NOMO-1 treated with dmso at 0.1 percent for 144 hours (cell line): ENCODE data around the gene TSR3.
A peak's percentile ranks its signal among the peaks of the same experiment; 100 is the strongest.

ENCODE experiments used
- DNase-seq: peaks from one replicate; lab custom pipeline; 2025; ENCODE audit not compliant: unreplicated experiment; lab: John Stamatoyannopoulos, UW

Gene TSR3

GRCh38 chr16:1355591-1355990 lies 3.9 kb upstream of the TSR3 start:
- no peak for DNase-seq

GRCh38 chr16:1354815-1355540 lies 3.3 kb upstream of the TSR3 start:
- no peak for DNase-seq

DNA sequence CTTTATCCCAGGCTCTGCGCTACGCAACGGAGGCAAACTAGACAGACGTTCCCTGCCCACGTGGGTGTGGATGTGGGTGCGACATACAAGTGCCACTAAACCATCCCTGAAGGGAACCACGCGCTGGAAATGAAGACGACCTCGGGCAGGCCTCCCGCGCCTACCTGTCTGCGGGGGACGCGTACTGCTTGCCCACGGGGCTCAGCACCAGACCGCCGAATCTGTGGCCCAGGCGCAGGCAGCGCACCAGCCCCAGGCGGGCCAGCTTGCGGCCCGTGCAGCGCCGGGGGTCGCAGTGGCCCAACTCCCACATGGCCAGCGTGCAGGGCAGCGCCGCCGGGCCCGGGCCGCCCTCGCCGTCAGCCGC lies 480 bp downstream of the TSR3 start:
- DNase-seq, result no peak

DNA sequence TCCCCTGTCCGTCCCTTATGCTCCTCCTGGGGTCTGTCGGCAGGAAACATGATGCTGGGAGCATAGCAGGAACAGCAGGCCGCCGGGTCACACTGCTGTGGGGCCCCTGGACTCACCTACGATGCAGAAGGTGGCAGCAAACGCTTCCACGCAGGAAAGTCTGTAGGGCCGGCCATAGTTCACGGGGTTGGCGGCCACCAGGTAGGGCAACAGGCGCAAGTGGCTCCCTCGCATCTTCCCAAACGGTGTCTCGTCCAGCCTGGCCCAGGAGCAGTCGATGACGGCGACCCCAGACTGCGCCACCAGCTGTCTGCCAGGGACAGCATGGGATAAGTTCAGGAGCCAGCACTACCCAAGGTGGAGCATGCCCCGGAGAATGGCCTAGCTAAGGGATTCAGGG lies 987 bp downstream of the TSR3 start:
- DNase-seq, result no peak

DNA sequence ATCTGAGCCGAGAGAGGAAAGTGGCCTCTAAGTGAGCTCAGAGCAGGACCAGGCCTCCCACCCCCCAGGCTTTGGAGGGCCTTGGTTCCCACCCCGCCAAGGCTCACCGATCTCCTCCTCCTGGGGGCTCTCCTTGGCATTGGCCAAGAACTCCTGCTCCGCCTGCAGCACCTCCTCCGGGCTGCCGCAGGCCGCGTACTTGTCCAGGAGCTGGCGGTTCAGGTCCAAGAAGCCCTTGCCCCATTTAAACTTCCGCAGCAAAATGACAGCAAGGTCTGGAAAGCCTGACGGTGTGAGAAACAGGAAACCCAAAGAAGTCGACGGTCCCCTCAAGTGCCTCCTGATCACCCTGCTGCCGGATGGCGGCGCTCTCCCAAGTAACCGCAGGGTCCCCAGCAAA lies 1.7 kb downstream of the TSR3 start:
- no peak for DNase-seq

GRCh38 chr16:1349351-1349750 lies 2.3 kb downstream of the TSR3 start:
- DNase-seq, result no peak

- no peak for DNase-seq
Measured at GRCh38 chr16:1348926-1349325, 2.8 kb downstream of the TSR3 start.

GRCh38 chr16:1348441-1348840 lies 3.2 kb downstream of the TSR3 start:
- DNase-seq, result no peak

- DNase-seq, result no peak
Measured at GRCh38 chr16:1347962-1348361, 3.7 kb downstream of the TSR3 start.

DNA sequence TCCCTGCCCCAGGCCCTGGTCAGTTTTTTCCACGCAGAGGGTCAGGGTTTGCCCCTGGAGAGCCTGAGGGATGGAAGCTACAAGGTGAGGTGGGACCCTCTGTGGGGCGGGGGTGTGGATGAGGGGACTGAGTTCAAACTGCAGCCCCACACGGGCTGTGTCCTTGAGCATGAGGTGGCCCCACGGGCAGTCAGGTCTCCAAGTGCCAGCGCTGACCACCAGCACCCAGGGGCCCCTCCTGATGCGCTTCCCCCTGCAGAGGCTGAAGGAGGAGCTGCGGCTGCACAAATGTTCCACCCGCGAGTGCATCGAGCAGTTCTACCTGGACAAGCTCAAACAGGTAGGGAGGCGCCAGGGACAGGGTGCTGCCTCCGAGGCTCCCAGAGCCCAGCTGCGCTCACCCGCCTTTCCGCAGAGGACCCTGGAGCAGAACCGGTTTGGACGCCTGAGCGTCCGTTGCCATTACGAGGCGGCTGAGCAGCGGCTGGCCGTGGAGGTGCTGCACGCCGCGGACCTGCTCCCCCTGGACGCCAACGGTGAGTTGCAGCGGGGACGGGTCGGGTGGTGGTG lies 4.3 kb downstream of the TSR3 start:
- DNase-seq, result no peak

GRCh38 chr16:1346422-1347285 lies 5.0 kb downstream of the TSR3 start:
- no peak for DNase-seq

- DNase-seq, result no peak
Measured at GRCh38 chr16:1345651-1346421, 5.8 kb downstream of the TSR3 start.

GRCh38 chr16:1345087-1345486 lies 6.6 kb downstream of the TSR3 start:
- DNase-seq, result no peak

DNA sequence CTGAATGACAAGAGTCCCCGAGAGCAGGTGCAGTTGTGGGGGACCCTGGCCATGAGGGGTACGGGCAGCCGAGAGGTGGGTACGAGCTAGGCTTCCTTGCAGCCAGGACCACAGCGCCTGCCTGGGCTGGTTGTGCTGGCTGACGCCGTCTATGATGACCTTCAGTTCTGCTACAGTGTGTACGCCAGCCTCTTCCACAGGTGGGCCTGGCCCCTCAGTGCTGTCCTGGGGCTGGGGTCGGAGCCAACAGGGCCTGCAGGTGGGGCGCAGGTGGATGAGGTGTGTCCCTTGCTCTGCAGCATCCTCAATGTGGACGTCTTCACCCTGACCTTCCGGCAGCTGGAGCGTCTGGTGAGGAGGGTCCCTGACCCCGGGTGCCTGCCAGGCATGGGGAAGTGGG lies 7.2 kb downstream of the TSR3 start:
- no peak for DNase-seq

- DNase-seq, result no peak
Measured at GRCh38 chr16:1343428-1344242, 8.0 kb downstream of the TSR3 start.

- DNase-seq, result peak; percentile 99
Measured at GRCh38 chr16:1342526-1343427, 8.9 kb downstream of the TSR3 start.

DNA sequence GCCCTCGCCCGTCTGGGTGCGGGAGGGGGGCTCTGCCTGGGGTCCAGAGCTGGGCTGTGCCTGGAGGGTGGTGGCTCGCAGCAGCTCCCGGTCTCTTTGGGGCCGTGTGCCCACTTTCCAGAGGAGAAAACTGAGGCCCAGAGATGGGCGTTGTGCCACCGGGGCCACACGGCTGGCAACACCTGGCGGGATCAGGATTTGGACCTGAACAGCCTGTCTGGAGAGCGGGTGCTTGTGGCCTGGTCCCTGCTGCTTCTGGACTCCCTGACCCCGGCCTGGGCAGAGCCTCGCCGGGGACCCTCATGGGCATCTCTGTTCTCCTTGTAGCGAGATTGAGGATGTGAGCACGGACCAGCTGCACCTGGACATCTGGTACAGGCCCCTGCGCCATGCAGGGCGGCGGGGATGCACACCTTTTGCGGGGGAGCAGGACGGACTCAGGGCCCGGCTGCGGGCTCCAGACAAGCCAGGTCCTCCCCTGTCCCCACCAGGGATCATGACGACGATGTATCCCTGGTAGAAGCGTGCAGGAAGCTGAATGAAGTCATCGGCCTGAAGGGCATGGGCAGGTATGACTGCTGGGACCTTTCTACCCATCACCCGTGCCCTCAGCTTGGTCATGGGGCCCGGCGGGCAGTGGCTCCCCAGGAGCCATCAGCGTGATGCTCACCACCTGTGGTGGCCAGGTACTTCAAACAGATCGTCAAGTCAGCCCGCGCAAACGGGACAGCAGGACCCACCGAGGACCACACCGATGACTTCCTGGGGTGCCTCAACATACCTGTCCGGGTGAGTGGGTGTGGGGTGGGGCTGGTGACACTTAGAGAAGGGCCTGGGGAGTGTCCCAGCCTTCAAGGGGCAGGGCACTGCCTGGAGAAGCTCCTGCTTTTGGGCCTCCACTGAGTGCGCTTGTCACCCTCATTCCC lies 9.9 kb downstream of the TSR3 start:
- DNase-seq, result no peak

DNA sequence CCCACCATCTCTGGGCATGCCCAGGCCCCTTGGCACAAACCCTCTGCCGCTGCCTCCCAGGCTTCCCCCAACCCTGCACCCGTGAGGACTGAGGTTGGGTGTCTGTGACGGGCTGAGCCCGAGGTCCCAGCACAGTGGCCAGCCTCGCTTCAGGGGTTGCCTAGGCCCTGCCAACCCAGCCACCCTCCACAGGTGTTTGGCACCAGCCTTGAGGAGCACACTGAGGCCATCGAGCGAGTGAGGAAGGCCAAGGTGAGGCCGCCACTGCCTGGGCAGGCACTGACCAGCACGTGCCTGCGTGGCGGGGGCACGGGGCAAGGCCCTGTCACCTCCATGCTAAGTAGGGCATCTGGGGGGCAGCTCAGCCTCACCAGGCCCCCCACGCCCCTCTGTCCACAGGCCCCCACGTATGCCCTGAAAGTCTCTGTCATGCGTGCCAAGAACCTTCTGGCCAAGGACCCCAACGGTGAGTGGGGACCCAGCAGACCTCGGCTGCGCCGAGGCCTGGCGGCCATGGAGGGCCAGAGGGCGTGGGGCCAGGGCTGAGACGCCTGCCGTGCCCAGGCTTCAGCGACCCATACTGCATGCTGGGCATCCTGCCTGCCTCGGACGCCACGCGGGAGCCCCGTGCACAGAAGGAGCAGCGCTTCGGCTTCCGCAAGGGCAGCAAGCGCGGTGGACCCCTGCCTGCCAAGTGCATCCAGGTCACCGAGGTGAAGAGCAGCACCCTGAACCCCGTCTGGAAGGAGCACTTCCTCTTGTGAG lies 10.8 kb downstream of the TSR3 start:
- DNase-seq, result no peak
